HEK293 (cell line): ENCODE data around the gene C17orf67.

Source experiments
- KLF10 ChIP-seq: fragments of 450-650 bp; IDR thresholded peaks from 2 replicates; pipeline ENCODE4 v1.5.1; 2018; ENCODE audit warnings: missing biosample characterization, mild to moderate bottlenecking, missing genetic modification characterization
- ZEB2 ChIP-seq: fragments of 450-650 bp; formaldehyde crosslinking; IDR thresholded peaks from 2 replicates; pipeline ENCODE4 v1.5.1; 2016; ENCODE audit warnings: missing biosample characterization, missing genetic modification characterization
- ZFP37 ChIP-seq: fragments of 450-650 bp; formaldehyde crosslinking; IDR thresholded peaks from 2 replicates; pipeline ENCODE4 v1.5.1; 2016; ENCODE audit warnings: missing biosample characterization, missing genetic modification characterization
- ZIC2 ChIP-seq: fragments of 450-650 bp; formaldehyde crosslinking; IDR thresholded peaks from 2 replicates; pipeline ENCODE4 v1.5.1; 2016; ENCODE audit warnings: missing biosample characterization, missing genetic modification characterization
- ZNF155 ChIP-seq: fragments of 450-650 bp; formaldehyde crosslinking; IDR thresholded peaks from 2 replicates; pipeline ENCODE4 v1.5.1; 2016; ENCODE audit warnings: missing biosample characterization, missing genetic modification characterization
- ZNF24 ChIP-seq: fragments of 450-650 bp; formaldehyde crosslinking; IDR thresholded peaks from 2 replicates; pipeline ENCODE4 v1.5.1; 2016; ENCODE audit warnings: missing biosample characterization, missing genetic modification characterization
- ZNF274 ChIP-seq, 2 experiments: fragments of 200-500 bp in 1 of 2; fragments of 450-650 bp in 1 of 2; sonication (Bioruptor generic) in 1 of 2; formaldehyde crosslinking in 1 of 2; IDR thresholded peaks; 2 replicates each; pipeline versions ENCODE4 v1.5.1 to v1.6.1; 2014 to 2016; ENCODE audit warnings: borderline replicate concordance in 1 of 2, inconsistent platforms in 1 of 2, low read length in 1 of 2, missing biosample characterization in 1 of 2, missing genetic modification characterization in 1 of 2
- ZNF341 ChIP-seq: fragments of 450-650 bp; formaldehyde crosslinking; IDR thresholded peaks from 2 replicates; pipeline ENCODE4; 2016; ENCODE audit warnings: low read depth, missing biosample characterization, missing genetic modification characterization
- ZNF394 ChIP-seq: fragments of 450-650 bp; formaldehyde crosslinking; IDR thresholded peaks from 2 replicates; pipeline ENCODE4 v1.5.1; 2016; ENCODE audit warnings: missing biosample characterization, missing genetic modification characterization, mild to moderate bottlenecking, moderate library complexity, borderline replicate concordance
- ZNF423 ChIP-seq: fragments of 450-650 bp; formaldehyde crosslinking; IDR thresholded peaks from 2 replicates; pipeline ENCODE4 v1.5.1; 2016; ENCODE audit warnings: missing biosample characterization, missing genetic modification characterization
- ZNF560 ChIP-seq: fragments of 450-650 bp; formaldehyde crosslinking; IDR thresholded peaks from 2 replicates; pipeline ENCODE4 v1.5.1; 2017; ENCODE audit warnings: missing biosample characterization, missing genetic modification characterization, borderline replicate concordance
- ZNF777 ChIP-seq: fragments of 450-650 bp; formaldehyde crosslinking; IDR thresholded peaks from 2 replicates; pipeline ENCODE4 v1.5.1; 2017; ENCODE audit warnings: missing biosample characterization, missing genetic modification characterization, borderline replicate concordance
- ZNF791 ChIP-seq: fragments of 450-650 bp; formaldehyde crosslinking; IDR thresholded peaks from 2 replicates; pipeline ENCODE4 v1.5.1; 2016; ENCODE audit warnings: missing biosample characterization, missing genetic modification characterization
- ZSCAN30 ChIP-seq: fragments of 450-650 bp; IDR thresholded peaks from 2 replicates; pipeline ENCODE4 v1.5.1; 2018; ENCODE audit warnings: missing biosample characterization, mild to moderate bottlenecking, missing genetic modification characterization, moderate library complexity
- TF ChIP-seq, protein P1 (sequence below): fragments of 450-650 bp; formaldehyde crosslinking; IDR thresholded peaks from 2 replicates; pipeline ENCODE4 v1.5.1; 2016; ENCODE audit warnings: missing biosample characterization, missing genetic modification characterization
- TF ChIP-seq, protein P2 (sequence below): fragments of 450-650 bp; formaldehyde crosslinking; IDR thresholded peaks from 2 replicates; pipeline ENCODE4 v1.5.1; 2016; ENCODE audit warnings: missing biosample characterization, missing genetic modification characterization, borderline replicate concordance
- TF ChIP-seq, protein P3 (sequence below): fragments of 450-650 bp; formaldehyde crosslinking; IDR thresholded peaks from 2 replicates; pipeline ENCODE4 v1.5.1; 2017; ENCODE audit warnings: missing biosample characterization, missing genetic modification characterization
- TF ChIP-seq, protein P4 (sequence below): fragments of 450-650 bp; formaldehyde crosslinking; conservative IDR thresholded peaks from 2 replicates; pipeline ENCODE4 v1.5.1; 2016; ENCODE audit warnings: low read depth, missing biosample characterization, missing genetic modification characterization
- TF ChIP-seq, protein P5 (sequence below): fragments of 450-650 bp; formaldehyde crosslinking; IDR thresholded peaks from 2 replicates; pipeline ENCODE4 v1.5.1; 2016; ENCODE audit warnings: missing biosample characterization, missing genetic modification characterization

C17orf67 gene

DNA sequence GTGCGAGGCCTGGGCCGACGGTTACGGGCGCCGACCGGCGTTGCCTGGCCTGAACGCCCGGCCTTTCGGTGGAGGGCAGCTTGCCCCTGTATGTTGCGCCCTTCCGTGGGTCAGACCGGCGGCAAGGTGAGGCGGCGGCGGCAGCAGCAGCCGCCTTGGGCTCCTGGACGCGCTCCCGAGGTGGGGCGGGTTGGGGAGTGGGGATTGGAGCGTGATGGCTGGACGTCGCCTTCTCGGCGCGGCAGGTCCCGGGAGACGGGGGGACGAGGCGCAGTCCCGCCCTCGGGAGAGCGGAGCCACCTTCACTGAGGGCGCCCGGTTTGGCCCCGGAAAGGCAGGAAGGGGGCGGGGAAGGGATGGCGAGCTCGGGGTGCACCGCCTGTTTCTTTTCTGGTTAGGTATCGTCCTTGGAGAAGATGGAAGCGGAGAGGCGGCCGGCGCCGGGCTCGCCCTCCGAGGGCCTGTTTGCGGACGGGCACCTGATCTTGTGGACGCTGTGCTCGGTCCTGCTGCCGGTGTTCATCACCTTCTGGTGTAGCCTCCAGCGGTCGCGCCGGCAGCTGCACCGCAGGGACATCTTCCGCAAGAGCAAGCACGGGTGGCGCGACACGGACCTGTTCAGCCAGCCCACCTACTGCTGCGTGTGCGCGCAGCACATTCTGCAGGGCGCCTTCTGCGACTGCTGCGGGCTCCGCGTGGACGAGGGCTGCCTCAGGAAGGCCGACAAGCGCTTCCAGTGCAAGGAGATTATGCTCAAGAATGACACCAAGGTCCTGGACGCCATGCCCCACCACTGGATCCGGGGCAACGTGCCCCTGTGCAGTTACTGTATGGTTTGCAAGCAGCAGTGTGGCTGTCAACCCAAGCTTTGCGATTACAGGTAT is 902 bp upstream of the C17orf67 start (continued):
- TF ChIP-seq, protein P1, sequence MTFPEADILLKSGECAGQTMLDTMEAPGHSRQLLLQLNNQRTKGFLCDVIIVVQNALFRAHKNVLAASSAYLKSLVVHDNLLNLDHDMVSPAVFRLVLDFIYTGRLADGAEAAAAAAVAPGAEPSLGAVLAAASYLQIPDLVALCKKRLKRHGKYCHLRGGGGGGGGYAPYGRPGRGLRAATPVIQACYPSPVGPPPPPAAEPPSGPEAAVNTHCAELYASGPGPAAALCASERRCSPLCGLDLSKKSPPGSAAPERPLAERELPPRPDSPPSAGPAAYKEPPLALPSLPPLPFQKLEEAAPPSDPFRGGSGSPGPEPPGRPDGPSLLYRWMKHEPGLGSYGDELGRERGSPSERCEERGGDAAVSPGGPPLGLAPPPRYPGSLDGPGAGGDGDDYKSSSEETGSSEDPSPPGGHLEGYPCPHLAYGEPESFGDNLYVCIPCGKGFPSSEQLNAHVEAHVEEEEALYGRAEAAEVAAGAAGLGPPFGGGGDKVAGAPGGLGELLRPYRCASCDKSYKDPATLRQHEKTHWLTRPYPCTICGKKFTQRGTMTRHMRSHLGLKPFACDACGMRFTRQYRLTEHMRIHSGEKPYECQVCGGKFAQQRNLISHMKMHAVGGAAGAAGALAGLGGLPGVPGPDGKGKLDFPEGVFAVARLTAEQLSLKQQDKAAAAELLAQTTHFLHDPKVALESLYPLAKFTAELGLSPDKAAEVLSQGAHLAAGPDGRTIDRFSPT (tag by site-specific recombination) = no peak
- TF ChIP-seq ZNF394 (tag by site-specific recombination) (no peak), ZNF791 (tag by site-specific recombination) (no peak), ZNF777 (no peak; the same call in 1 of the 2 replicates), ZNF423 (tag by site-specific recombination) (no peak), ZEB2 (peak; percentile 73; the same call in 1 of the 2 replicates), ZNF24 (no peak), ZNF560 (no peak), ZIC2 (peak; percentile 36), ZNF274 (IDR thresholded peaks at IDR 0.05; ENCODE audit: low read length) (no peak), ZNF274 (tag by site-specific recombination; IDR thresholded peaks at IDR 0.05; ENCODE audit: borderline replicate concordance) (no peak), ZSCAN30 (tag by site-specific recombination) (no peak), ZNF155 (no peak), ZFP37 (peak; percentile 66; the same call in 1 of the 2 replicates), KLF10 (tag by site-specific recombination) (no peak), ZNF341 (tag by site-specific recombination) (no peak; the same call in 1 of the 2 replicates)
- TF ChIP-seq, protein P2, sequence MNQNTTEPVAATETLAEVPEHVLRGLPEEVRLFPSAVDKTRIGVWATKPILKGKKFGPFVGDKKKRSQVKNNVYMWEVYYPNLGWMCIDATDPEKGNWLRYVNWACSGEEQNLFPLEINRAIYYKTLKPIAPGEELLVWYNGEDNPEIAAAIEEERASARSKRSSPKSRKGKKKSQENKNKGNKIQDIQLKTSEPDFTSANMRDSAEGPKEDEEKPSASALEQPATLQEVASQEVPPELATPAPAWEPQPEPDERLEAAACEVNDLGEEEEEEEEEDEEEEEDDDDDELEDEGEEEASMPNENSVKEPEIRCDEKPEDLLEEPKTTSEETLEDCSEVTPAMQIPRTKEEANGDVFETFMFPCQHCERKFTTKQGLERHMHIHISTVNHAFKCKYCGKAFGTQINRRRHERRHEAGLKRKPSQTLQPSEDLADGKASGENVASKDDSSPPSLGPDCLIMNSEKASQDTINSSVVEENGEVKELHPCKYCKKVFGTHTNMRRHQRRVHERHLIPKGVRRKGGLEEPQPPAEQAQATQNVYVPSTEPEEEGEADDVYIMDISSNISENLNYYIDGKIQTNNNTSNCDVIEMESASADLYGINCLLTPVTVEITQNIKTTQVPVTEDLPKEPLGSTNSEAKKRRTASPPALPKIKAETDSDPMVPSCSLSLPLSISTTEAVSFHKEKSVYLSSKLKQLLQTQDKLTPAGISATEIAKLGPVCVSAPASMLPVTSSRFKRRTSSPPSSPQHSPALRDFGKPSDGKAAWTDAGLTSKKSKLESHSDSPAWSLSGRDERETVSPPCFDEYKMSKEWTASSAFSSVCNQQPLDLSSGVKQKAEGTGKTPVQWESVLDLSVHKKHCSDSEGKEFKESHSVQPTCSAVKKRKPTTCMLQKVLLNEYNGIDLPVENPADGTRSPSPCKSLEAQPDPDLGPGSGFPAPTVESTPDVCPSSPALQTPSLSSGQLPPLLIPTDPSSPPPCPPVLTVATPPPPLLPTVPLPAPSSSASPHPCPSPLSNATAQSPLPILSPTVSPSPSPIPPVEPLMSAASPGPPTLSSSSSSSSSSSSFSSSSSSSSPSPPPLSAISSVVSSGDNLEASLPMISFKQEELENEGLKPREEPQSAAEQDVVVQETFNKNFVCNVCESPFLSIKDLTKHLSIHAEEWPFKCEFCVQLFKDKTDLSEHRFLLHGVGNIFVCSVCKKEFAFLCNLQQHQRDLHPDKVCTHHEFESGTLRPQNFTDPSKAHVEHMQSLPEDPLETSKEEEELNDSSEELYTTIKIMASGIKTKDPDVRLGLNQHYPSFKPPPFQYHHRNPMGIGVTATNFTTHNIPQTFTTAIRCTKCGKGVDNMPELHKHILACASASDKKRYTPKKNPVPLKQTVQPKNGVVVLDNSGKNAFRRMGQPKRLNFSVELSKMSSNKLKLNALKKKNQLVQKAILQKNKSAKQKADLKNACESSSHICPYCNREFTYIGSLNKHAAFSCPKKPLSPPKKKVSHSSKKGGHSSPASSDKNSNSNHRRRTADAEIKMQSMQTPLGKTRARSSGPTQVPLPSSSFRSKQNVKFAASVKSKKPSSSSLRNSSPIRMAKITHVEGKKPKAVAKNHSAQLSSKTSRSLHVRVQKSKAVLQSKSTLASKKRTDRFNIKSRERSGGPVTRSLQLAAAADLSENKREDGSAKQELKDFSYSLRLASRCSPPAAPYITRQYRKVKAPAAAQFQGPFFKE (tag by site-specific recombination) = no peak
- TF ChIP-seq, protein P3, sequence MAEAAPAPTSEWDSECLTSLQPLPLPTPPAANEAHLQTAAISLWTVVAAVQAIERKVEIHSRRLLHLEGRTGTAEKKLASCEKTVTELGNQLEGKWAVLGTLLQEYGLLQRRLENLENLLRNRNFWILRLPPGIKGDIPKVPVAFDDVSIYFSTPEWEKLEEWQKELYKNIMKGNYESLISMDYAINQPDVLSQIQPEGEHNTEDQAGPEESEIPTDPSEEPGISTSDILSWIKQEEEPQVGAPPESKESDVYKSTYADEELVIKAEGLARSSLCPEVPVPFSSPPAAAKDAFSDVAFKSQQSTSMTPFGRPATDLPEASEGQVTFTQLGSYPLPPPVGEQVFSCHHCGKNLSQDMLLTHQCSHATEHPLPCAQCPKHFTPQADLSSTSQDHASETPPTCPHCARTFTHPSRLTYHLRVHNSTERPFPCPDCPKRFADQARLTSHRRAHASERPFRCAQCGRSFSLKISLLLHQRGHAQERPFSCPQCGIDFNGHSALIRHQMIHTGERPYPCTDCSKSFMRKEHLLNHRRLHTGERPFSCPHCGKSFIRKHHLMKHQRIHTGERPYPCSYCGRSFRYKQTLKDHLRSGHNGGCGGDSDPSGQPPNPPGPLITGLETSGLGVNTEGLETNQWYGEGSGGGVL (tag by site-specific recombination) = 0 out of 2 replicates have a peak, but pooled peaks have one; percentile 42
- TF ChIP-seq, protein P4, sequence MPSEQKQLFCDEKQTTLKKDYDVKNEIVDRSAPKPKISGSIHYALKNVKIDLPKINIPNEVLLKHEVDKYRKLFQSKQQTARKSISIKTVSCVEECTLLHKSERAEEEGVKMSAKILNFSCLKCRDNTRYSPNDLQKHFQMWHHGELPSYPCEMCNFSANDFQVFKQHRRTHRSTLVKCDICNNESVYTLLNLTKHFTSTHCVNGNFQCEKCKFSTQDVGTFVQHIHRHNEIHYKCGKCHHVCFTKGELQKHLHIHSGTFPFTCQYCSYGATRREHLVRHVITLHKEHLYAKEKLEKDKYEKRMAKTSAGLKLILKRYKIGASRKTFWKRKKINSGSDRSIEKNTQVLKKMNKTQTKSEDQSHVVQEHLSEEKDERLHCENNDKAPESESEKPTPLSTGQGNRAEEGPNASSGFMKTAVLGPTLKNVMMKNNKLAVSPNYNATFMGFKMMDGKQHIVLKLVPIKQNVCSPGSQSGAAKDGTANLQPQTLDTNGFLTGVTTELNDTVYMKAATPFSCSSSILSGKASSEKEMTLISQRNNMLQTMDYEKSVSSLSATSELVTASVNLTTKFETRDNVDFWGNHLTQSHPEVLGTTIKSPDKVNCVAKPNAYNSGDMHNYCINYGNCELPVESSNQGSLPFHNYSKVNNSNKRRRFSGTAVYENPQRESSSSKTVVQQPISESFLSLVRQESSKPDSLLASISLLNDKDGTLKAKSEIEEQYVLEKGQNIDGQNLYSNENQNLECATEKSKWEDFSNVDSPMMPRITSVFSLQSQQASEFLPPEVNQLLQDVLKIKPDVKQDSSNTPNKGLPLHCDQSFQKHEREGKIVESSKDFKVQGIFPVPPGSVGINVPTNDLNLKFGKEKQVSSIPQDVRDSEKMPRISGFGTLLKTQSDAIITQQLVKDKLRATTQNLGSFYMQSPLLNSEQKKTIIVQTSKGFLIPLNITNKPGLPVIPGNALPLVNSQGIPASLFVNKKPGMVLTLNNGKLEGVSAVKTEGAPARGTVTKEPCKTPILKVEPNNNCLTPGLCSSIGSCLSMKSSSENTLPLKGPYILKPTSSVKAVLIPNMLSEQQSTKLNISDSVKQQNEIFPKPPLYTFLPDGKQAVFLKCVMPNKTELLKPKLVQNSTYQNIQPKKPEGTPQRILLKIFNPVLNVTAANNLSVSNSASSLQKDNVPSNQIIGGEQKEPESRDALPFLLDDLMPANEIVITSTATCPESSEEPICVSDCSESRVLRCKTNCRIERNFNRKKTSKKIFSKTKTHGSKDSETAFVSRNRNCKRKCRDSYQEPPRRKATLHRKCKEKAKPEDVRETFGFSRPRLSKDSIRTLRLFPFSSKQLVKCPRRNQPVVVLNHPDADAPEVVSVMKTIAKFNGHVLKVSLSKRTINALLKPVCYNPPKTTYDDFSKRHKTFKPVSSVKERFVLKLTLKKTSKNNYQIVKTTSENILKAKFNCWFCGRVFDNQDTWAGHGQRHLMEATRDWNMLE (tag by site-specific recombination) = no peak
- TF ChIP-seq, protein P5, sequence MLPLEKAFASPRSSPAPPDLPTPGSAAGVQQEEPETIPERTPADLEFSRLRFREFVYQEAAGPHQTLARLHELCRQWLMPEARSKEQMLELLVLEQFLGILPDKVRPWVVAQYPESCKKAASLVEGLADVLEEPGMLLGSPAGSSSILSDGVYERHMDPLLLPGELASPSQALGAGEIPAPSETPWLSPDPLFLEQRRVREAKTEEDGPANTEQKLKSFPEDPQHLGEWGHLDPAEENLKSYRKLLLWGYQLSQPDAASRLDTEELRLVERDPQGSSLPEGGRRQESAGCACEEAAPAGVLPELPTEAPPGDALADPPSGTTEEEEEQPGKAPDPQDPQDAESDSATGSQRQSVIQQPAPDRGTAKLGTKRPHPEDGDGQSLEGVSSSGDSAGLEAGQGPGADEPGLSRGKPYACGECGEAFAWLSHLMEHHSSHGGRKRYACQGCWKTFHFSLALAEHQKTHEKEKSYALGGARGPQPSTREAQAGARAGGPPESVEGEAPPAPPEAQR = no peak
